ENCODE measurements around the gene FHIT.

The FHIT gene

GRCh38 chr3:61236556-61236955, 14.7 kb downstream of the FHIT start:
- no peak overlapping the region for H3K4me3 ChIP-seq (replicated peaks in 1 of 2; ENCODE audit: low read depth in 2 of 2, low read length in 2 of 2)
- TF ChIP-seq CTCF (IDR thresholded peaks at IDR 0.05; ENCODE audit: low read depth, low read length) = no peak

GRCh38 chr3:61233746-61234145, 17.5 kb downstream of the FHIT start:
- no peak for TF ChIP-seq CTCF (IDR thresholded peaks at IDR 0.05; ENCODE audit: low read depth, low read length)
- no peak overlapping the region for H3K4me3 ChIP-seq (replicated peaks in 1 of 2; ENCODE audit: low read depth in 2 of 2, low read length in 2 of 2)
- DNase-seq (ENCODE audit: low read depth in 2 of 2) = no peak

More at GRCh38 chr3:61236556-61236955, 14.7 kb downstream of the FHIT start:
- DNase-seq (ENCODE audit: low read depth in 2 of 2) = no peak

- no peak for DNase-seq (ENCODE audit: low read depth in 2 of 2)
- no peak for TF ChIP-seq CTCF (IDR thresholded peaks at IDR 0.05; ENCODE audit: low read depth, low read length)
- no peak overlapping the region for H3K4me3 ChIP-seq (replicated peaks in 1 of 2; ENCODE audit: low read depth in 2 of 2, low read length in 2 of 2)
Measured at GRCh38 chr3:61231693-61232092, 19.6 kb downstream of the FHIT start.

GRCh38 chr3:61227799-61228198, 23.5 kb downstream of the FHIT start:
- no peak for DNase-seq (ENCODE audit: low read depth in 2 of 2)

GRCh38 chr3:61226166-61226686, 25.0 kb downstream of the FHIT start:
- no peak for TF ChIP-seq CTCF (IDR thresholded peaks at IDR 0.05; ENCODE audit: low read depth, low read length)
- H3K4me3 ChIP-seq (replicated peaks in 1 of 2; ENCODE audit: low read depth in 2 of 2, low read length in 2 of 2) = no peak overlapping the region
- no peak for DNase-seq (ENCODE audit: low read depth in 2 of 2)

More at GRCh38 chr3:61227799-61228198, 23.5 kb downstream of the FHIT start:
- no peak for TF ChIP-seq CTCF (IDR thresholded peaks at IDR 0.05; ENCODE audit: low read depth, low read length)
- no peak overlapping the region for H3K4me3 ChIP-seq (replicated peaks in 1 of 2; ENCODE audit: low read depth in 2 of 2, low read length in 2 of 2)

GRCh38 chr3:61224823-61225222, 26.4 kb downstream of the FHIT start:
- TF ChIP-seq CTCF (IDR thresholded peaks at IDR 0.05; ENCODE audit: low read depth, low read length) = no peak
- H3K4me3 ChIP-seq (replicated peaks in 1 of 2; ENCODE audit: low read depth in 2 of 2, low read length in 2 of 2) = no peak overlapping the region
- no peak for DNase-seq (ENCODE audit: low read depth in 2 of 2)

GRCh38 chr3:61223451-61223850, 27.8 kb downstream of the FHIT start:
- H3K4me3 ChIP-seq (replicated peaks in 1 of 2; ENCODE audit: low read depth in 2 of 2, low read length in 2 of 2) = no peak overlapping the region
- DNase-seq (ENCODE audit: low read depth in 2 of 2) = no peak
- no peak for TF ChIP-seq CTCF (IDR thresholded peaks at IDR 0.05; ENCODE audit: low read depth, low read length)

Measured in cardiac fibroblast (primary cell).